MM.1S (cell line): Measurements from ENCODE around the gene TMEM132D.

Source experiments
- EZH2 ChIP-seq: fragments of 300-600 bp; sonication (generic); optimal IDR thresholded peaks from 2 replicates; pipeline ENCODE3; 2017; ENCODE audit warnings: low read depth, mild to moderate bottlenecking, antibody characterized with exemption, low read length, mixed read lengths
- EZH2phosphoT487 ChIP-seq: fragments of 300-600 bp; sonication (generic); IDR thresholded peaks from 2 replicates; pipeline ENCODE4 v1.6.1; 2018; ENCODE audit warnings: antibody characterized with exemption, low read length
- TF ChIP-seq, protein P1 (sequence below): fragments of 300-600 bp; sonication (generic); IDR thresholded peaks from 2 replicates; pipeline ENCODE4 v1.5.1; 2016; ENCODE audit warnings: antibody characterized with exemption, low read length, mixed read lengths

DNA sequence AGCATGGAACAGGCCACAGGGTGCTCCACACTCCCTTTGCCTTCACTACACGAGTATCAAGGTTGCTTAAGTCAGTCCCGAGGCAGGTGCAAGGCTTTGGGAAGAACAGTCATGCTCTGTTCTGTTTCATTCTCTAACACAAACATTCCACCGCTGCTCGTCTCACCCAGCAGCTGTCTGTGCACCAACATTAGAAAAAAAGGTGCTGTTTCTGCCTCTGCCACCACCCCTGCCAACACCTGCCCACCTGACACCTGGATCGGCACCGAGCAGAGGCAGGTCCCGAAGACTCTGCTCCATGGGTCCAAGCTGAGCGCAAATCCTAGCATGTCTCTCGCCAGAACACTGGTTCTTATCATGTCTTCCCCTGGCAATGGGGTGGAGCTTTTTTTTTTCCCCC lies 347.7 kb downstream of the TMEM132D start:
- TF ChIP-seq, protein P1, sequence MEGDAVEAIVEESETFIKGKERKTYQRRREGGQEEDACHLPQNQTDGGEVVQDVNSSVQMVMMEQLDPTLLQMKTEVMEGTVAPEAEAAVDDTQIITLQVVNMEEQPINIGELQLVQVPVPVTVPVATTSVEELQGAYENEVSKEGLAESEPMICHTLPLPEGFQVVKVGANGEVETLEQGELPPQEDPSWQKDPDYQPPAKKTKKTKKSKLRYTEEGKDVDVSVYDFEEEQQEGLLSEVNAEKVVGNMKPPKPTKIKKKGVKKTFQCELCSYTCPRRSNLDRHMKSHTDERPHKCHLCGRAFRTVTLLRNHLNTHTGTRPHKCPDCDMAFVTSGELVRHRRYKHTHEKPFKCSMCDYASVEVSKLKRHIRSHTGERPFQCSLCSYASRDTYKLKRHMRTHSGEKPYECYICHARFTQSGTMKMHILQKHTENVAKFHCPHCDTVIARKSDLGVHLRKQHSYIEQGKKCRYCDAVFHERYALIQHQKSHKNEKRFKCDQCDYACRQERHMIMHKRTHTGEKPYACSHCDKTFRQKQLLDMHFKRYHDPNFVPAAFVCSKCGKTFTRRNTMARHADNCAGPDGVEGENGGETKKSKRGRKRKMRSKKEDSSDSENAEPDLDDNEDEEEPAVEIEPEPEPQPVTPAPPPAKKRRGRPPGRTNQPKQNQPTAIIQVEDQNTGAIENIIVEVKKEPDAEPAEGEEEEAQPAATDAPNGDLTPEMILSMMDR: no peak
- TF ChIP-seq EZH2 (no peak), EZH2phosphoT487 (no peak)
